SU-DHL-6 (cell line): ENCODE data around the gene NMT2.

Source experiments
- CTCF ChIP-seq: fragments of 200-600 bp; sonication (generic); IDR thresholded peaks from one replicate; pipeline ENCODE4 v1.5.1; 2017; ENCODE audit warnings: antibody characterized with exemption, mild to moderate bottlenecking, low read length, moderate library complexity; ENCODE audit not compliant: insufficient read depth, poor library complexity, severe bottlenecking
- EZH2phosphoT487 ChIP-seq: fragments of 200-600 bp; sonication (generic), shearing (Covaris generic); conservative IDR thresholded peaks from 2 replicates; pipeline ENCODE4 v1.6.1; 2018; ENCODE audit warnings: mild to moderate bottlenecking, antibody characterized with exemption, low read length, moderate library complexity, mixed read lengths

DNA sequence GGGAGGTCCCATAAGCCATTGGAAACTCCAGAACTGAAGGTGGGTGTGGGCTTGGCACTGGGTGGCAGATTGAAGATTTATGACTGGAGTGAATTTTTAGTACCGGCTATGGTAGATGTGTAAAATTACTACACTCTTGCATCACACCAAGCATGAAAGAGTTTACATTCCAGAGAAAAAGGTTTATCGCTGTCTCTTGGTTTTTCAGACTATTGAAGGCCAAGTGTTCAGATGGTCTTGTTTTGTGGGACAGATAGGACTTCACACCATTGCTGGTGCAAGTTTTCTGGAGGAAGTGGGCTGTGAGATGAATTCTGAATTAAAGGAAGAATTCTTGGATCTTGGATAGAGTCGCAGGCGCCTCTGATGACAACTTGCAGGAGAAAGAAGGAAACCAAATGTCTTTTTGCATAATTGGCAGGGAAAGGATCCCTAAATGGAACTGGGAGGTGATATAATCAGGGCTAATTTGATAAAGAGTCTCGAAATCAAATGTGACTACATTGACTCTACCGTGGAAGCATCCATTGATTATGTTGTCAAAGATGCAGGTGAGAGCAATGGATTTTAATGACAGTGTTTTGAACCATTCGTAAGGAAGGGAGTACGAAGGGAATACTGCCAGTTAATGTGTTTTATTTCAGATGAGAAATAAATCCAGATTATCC is 14.2 kb upstream of the NMT2 start:
- TF ChIP-seq CTCF = no peak
- no peak for TF ChIP-seq EZH2phosphoT487
